GM08714 (cell line): ENCODE results near the gene LTA.
"Not testable (repeated sequence)": the region's sequence is repeated elsewhere in the genome, so short reads cannot be mapped to it uniquely, and the experiment has no call there.

ENCODE experiments used
- H3K4me3 ChIP-seq: fragments of 200-500 bp; sonication (Bioruptor generic); 2 replicates; pipeline ENCODE4 v1.5.1; 2014; ENCODE audit warnings: mild to moderate bottlenecking, low read length, inconsistent platforms
- ZNF274 ChIP-seq: IDR thresholded peaks from 2 replicates; pipeline ENCODE4 v1.6.1; 2012; ENCODE audit warnings: mild to moderate bottlenecking, low read depth, low read length

The LTA gene

GRCh38 chr6:31535538-31536324 lies 36.4 kb upstream of the LTA start:
- no peak for TF ChIP-seq ZNF274

GRCh38 chr6:31538805-31539400 lies 33.2 kb upstream of the LTA start:
- H3K4me3 ChIP-seq: peak overlapping the region; percentile 91
- no peak for TF ChIP-seq ZNF274

More at GRCh38 chr6:31535538-31536324, 36.4 kb upstream of the LTA start:
- no peak overlapping the region for H3K4me3 ChIP-seq

- TF ChIP-seq ZNF274: no peak
Measured at GRCh38 chr6:31540640-31541039, 31.4 kb upstream of the LTA start.

GRCh38 chr6:31541059-31541657 lies 30.9 kb upstream of the LTA start:
- TF ChIP-seq ZNF274: no peak
- peak overlapping the region; percentile 91 for H3K4me3 ChIP-seq

More at GRCh38 chr6:31540640-31541039, 31.4 kb upstream of the LTA start:
- peak overlapping the region; percentile 91 for H3K4me3 ChIP-seq

GRCh38 chr6:31541658-31542521 lies 30.2 kb upstream of the LTA start, which contains the start of gene DDX39B:
TSS of gene DDX39B (minus strand) at chr6:31542003. CDS start at chr6:31540532, 1,471 bp downstream.
- no peak for TF ChIP-seq ZNF274
- H3K4me3 ChIP-seq: peak within 1 kb of the TSS; percentile 91

- TF ChIP-seq ZNF274: no peak
- no peak overlapping the region for H3K4me3 ChIP-seq
Measured at GRCh38 chr6:31543639-31544038, 28.4 kb upstream of the LTA start.

- no peak for TF ChIP-seq ZNF274
- H3K4me3 ChIP-seq: no peak overlapping the region
Measured at GRCh38 chr6:31544676-31545075, 27.4 kb upstream of the LTA start.

- TF ChIP-seq ZNF274: no peak
- no peak overlapping the region for H3K4me3 ChIP-seq
Measured at GRCh38 chr6:31545291-31545690, 26.8 kb upstream of the LTA start.

GRCh38 chr6:31546339-31546957 lies 25.6 kb upstream of the LTA start, which contains the start of gene ATP6V1G2:
TSS of gene ATP6V1G2 (minus strand) at chr6:31546608. CDS start at chr6:31546559, 49 bp downstream.
- H3K4me3 ChIP-seq: peak within 1 kb of the TSS; percentile 64
- TF ChIP-seq ZNF274: no peak

- TF ChIP-seq ZNF274: no peak
- H3K4me3 ChIP-seq: peak within 1 kb of the TSS; percentile 64
Measured at GRCh38 chr6:31546958-31547726, 24.9 kb upstream of the LTA start, which contains the start of gene NFKBIL1. TSS of gene NFKBIL1 (plus strand) at chr6:31547608. CDS start at chr6:31547695, 87 bp downstream.

GRCh38 chr6:31547727-31548543 lies 24.2 kb upstream of the LTA start:
- no peak for TF ChIP-seq ZNF274

GRCh38 chr6:31548544-31548873 lies 23.6 kb upstream of the LTA start:
- H3K4me3 ChIP-seq: no peak overlapping the region; the same call in 1 of the 2 replicates

More at GRCh38 chr6:31547727-31548543, 24.2 kb upstream of the LTA start:
- peak overlapping the region; percentile 61 for H3K4me3 ChIP-seq

GRCh38 chr6:31551371-31551770 lies 20.7 kb upstream of the LTA start:
- not testable (repeated sequence) for H3K4me3 ChIP-seq

More at GRCh38 chr6:31548544-31548873, 23.6 kb upstream of the LTA start:
- TF ChIP-seq ZNF274: no peak
